GDM1 (cell line): Measurements from ENCODE around the gene MMP15.
A peak's percentile ranks its signal among the peaks of the same experiment; 100 is the strongest.
"Not testable (repeated sequence)": the region's sequence is repeated elsewhere in the genome, so short reads cannot be mapped to it uniquely, and the experiment has no call there.

Experiments
- DNase-seq: peaks from one replicate; lab custom pipeline; 2025; lab: John Stamatoyannopoulos, UW

The MMP15 gene

GRCh38 chr16:58025351-58026138, at the start of gene MMP15:
Gene MMP15 (plus strand): TSS chr16:58025754. CDS start chr16:58026351, 597 bp downstream.
- DNase-seq: peak; percentile 10

- no peak for DNase-seq
Measured at GRCh38 chr16:57976331-57976796, 49.2 kb upstream of the MMP15 start.

- DNase-seq: no peak
Measured at GRCh38 chr16:57977418-57978069, 48.0 kb upstream of the MMP15 start.

GRCh38 chr16:57978070-57978465, 47.5 kb upstream of the MMP15 start:
- not testable (repeated sequence) for DNase-seq

DNA sequence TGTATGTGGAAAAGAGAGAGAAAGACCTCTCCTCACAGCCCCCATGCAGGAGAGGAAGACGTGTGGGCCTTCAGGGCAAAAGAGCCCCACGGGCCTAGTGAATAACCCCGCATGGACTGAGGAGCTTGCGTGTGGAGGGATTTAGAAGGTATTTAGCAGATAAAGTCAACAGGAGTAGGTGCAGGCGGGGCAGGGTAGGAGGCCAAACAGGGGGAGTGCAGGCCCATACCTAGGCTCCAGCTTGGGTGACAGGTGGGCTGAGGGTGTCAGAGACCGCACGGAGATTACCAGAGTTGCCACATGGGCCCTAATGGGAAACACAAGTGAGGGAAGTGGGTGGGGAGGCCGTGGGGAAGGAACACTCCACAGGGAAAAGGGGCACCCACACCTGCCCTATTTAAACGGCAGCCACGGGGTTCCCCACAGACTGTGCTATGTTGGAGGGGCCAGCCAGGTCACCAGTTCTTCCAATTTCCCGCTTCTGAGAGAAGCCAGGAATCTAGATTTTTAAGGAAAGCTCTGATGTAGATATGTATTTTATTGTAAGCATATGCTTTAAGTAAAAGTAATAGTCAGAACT, 46.5 kb upstream of the MMP15 start:
- no peak for DNase-seq

- DNase-seq: no peak
Measured at GRCh38 chr16:57981636-57982035, 43.9 kb upstream of the MMP15 start.

DNA sequence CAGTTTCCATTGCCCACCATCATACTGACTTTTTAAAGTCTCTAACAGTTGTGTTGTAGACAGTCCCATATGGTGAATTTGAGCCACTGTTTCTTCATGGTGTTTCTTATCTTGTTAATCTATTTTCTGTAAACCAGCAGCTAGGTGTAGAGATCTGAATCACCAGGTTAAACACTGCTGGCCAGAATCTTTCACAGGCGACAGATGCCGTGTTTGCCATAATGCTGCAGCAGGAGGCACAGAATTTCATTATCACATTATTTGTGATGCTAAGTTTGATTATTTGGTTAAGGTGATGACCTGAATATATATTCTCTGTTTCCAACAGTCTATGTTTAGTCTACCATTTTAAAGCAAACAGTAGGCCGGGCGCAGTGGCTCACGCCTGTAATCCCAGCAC, 43.2 kb upstream of the MMP15 start:
- no peak for DNase-seq

- no peak for DNase-seq
Measured at GRCh38 chr16:57984443-57985203, 40.9 kb upstream of the MMP15 start.

GRCh38 chr16:57985204-57986181, 40.1 kb upstream of the MMP15 start:
- DNase-seq: no peak

DNA sequence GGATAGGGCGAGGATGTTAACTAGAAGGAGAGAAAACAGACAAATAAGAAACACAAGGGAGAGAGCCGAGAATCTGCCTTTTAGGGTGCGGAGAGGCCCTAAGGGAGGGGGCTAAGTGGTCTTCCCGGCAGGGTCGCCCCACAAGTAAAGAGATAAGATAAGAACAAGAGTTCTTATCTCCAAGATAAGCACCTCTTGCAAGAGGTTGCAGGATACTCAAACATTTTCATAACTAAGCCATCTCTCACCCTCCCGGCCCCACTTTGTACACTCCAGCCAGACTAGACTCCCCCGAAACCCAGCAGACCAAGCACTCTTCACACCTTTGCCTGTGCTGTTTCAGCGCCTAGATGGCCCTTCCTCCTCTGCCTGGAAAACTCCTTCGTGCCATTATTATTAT, 39.4 kb upstream of the MMP15 start:
- no peak for DNase-seq

DNA sequence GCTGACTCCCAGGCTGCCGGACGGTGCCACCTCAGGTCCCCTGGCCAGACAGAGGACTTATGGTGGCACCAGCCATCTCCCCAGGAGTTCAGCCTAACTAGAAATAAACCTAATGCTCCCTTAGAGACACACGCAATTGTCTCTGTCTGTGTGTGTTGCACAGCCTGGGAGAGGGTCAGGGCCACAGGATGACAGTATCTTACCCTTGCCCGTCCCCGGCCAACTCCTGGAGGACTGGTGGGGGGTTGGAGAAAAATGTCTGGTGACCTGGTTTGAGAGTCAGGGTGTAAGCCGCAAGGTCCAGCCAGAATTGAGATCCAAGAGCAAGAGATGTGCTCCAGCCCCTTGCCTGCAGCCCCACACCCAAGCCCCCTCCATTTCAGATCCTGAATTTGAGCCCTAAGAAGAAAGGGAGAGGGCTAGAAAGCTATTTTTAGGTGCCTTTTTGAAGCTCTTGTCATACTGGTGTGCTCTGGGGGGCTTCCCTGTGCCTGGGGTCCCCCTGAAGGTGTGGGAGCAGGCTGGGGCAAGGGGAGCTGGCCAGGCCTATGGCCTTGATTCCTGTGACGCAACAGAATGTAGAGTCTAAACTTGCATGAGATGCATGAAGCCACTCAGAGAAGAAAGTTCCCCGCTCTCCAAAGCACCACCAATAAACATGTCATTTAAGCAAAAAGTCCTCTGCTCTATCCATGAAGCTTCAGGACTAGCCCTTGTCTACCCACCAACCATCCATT, 37.9 kb upstream of the MMP15 start:
- no peak for DNase-seq

DNA sequence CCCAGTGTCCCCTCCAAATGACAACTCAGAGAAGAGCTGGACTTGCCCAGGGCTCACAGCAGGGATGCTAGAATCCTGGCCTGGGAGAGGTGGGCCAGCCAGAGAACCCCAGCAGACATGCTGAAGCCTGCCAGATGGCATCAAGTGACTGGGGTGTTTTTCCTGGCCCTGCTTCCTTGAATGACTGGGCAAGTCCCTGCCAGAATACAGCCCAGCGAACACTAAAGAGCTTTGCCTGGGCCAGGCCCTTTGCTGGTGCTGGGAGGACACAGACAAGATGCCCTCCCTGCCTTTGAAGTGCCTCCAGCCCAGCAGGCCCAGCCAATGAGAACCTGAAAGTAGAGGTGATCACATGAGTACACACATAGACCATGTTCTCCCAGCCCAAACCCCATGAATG, 36.6 kb upstream of the MMP15 start:
- no peak for DNase-seq

GRCh38 chr16:57991551-57992059, 33.9 kb upstream of the MMP15 start:
- no peak for DNase-seq

DNA sequence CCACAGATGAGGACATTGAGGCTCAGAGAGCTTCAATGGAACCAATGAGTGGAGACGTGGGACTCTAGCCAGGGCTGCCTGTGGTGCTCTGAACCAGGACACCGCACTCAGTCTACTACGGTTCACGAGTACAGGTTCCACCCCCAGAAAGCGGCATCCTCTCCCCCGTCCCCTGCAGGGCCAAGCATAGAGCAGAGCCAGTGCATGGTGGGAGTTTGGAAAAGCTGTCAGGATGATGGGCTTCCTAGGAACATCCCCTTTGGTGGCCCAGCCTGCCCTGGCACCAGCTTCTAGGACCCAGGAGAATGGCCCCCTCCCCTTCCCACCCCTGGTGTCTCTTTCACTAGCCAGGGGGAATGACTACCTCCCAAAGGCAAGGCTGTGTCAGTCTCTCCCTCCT, 33.5 kb upstream of the MMP15 start:
- no peak for DNase-seq

DNA sequence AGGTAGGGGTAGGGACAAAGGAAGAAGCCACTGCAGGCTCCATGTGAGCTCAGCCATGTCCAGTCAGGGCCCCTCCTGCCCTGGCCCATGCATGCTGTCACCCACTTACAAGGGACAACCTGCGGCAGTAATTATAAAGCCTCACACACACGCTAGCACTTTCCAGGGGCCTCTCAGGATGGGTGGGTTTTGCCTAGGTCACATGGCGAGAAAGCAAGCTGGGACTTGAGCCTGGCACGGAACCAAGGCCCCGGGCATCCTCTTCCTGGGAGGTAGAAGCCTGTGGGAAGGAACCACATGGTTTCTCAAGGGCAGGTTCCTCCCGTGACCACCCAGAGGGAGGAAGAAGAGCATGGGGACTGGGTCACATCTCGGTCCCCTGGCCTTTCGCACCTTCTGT, 32.1 kb upstream of the MMP15 start:
- DNase-seq: no peak

DNA sequence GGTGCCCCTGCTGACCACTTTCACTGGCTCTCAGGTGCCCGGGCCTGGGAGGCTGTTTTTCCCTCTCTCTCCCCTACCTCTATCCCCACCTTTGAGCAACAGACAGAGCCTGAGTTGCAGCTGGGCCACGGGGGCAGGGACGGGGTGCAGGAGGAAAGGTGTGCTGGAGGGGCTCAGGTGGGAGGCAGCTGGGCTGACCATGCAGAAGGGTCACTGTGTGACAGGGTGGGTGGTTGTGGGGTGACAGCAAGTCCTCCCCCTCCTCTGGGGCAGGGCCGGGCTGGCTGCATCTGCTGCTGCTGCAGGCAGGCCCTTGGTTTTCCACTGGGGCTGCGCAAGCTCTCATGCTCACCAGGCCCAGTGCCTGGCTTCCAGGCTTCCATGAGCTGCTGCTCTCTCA, 31.7 kb upstream of the MMP15 start:
- no peak for DNase-seq

GRCh38 chr16:57994361-57994760, 31.2 kb upstream of the MMP15 start:
- DNase-seq: no peak

DNA sequence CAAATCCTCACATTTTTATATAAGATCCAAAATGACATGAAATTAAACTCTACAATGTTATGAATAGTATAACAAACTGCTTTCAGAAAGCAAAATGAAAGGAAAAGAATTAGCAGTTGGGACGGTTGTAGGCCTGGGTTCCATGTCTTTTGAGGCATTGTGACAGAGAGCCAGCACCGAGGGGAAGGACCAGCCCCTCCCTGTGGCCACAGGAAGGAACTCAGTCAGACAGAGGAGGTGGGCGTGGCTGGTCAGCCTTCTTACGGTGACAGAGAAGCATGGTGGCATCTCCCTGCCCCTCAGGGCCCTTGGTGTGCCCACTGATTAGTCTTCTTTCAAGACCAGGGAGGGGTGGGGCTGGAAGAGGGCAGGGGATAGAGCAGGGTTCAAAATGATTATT, 30.8 kb upstream of the MMP15 start:
- DNase-seq: peak; percentile 4

GRCh38 chr16:57995721-57996405, 29.7 kb upstream of the MMP15 start:
- DNase-seq: no peak
